HEK293T (cell line): ENCODE results near the gene DDC.

ENCODE experiments used
- ARNT ChIP-seq: fragments of 450-650 bp; IDR thresholded peaks from 2 replicates; pipeline ENCODE4 v1.6.1; 2017; ENCODE audit warnings: mild to moderate bottlenecking
- CTBP1 ChIP-seq: fragments of 450-650 bp; IDR thresholded peaks from 2 replicates; pipeline ENCODE4 v1.6.1; 2016; ENCODE audit warnings: borderline replicate concordance
- ELF4 ChIP-seq: fragments of 450-650 bp; IDR thresholded peaks from 2 replicates; pipeline ENCODE4 v1.6.1; 2017; ENCODE audit warnings: antibody characterized with exemption
- FOXA1 ChIP-seq: fragments of 450-650 bp; IDR thresholded peaks from 2 replicates; pipeline ENCODE4 v1.6.1; 2016; ENCODE audit warnings: mild to moderate bottlenecking
- FOXK2 ChIP-seq: fragments of 450-650 bp; IDR thresholded peaks from 2 replicates; pipeline ENCODE4 v1.6.1; 2016; ENCODE audit warnings: mild to moderate bottlenecking
- FOXM1 ChIP-seq: fragments of 450-650 bp; IDR thresholded peaks from 2 replicates; pipeline ENCODE4 v1.6.1; 2017; ENCODE audit warnings: mild to moderate bottlenecking, borderline replicate concordance
- L3MBTL2 ChIP-seq: fragments of 450-650 bp; conservative IDR thresholded peaks from 2 replicates; pipeline ENCODE4 v1.6.1; 2016; ENCODE audit warnings: mild to moderate bottlenecking
- NFRKB ChIP-seq: fragments of 450-650 bp; IDR thresholded peaks from 2 replicates; pipeline ENCODE4 v1.6.1; 2016; ENCODE audit warnings: mild to moderate bottlenecking, moderate library complexity
- SP1 ChIP-seq: fragments of 450-650 bp; IDR thresholded peaks from 2 replicates; pipeline ENCODE4 v1.6.1; 2017
- SUZ12 ChIP-seq: fragments of 450-650 bp; IDR thresholded peaks from 2 replicates; pipeline ENCODE4 v1.6.1; 2016; ENCODE audit warnings: mild to moderate bottlenecking
- TARDBP ChIP-seq: fragments of 450-650 bp; IDR thresholded peaks from 2 replicates; pipeline ENCODE4 v1.6.1; 2016
- ZNF384 ChIP-seq: fragments of 450-650 bp; IDR thresholded peaks from 2 replicates; pipeline ENCODE4 v1.6.1; 2016

DNA sequence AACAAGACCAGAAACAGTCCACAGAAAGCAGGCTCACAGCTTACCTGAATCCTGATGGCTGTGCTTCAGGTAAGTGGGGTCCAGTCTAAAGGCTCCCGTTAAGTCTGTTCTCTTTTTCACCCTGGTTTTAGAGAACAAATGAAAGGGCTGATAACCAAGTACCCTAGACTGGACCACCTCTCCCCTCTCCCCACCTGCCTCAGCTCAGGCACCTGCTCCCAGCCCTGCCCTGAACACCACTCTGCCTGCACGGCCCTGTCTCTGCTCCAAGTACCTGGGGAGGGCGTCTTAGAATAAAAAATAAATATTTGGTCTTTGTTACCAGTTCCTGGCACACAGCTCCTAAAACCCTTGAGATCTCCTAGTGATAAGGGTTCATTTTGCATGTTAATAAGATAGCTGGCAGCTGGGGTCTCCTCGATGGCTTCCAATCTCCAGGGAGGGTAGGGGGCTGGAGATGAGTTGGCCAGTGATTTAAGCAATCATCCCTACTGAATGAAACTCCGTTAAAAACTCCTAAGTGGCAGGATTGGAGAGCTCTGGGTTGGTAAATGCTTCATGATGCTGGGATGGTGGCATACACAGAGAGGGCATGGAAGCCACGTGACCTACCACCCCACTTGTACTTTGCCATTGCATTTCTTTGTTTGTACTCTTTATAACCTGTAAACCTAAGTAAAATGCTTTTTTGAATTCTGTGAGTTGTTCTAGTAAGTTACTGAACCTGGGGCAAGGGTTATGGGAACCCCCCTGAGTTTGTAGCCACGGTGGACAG, 85.3 kb downstream of the DDC start:
- TF ChIP-seq ZNF384 (no peak), ELF4 (no peak), CTBP1 (no peak), NFRKB (no peak), FOXK2 (no peak), ARNT (no peak), FOXM1 (no peak), SP1 (no peak), SUZ12 (no peak), L3MBTL2 (no peak), FOXA1 (no peak), TARDBP (no peak)
